Stimulated activated naive CD8-positive, alpha-beta T cell treated with anti-CD3 and anti-CD28 coated beads, Interleukin-15, Interleukin-2, amounts not matched to agents 100 U/mL and 50 U/mL, for 24 hours (primary cell): Measurements from ENCODE around the gene FAM20A.
"Not testable (repeated sequence)": the region's sequence is repeated elsewhere in the genome, so short reads cannot be mapped to it uniquely, and the experiment has no call there.

Source experiments
- ATAC-seq: fragments of 150-1000 bp; cut with Tn5 transposase; one replicate; pipeline ENCODE4 v1.10.0; 2021
- DNase-seq: peaks from one replicate; pipeline ENCODE4 v3.0.0; 2021

FAM20A gene

DNA sequence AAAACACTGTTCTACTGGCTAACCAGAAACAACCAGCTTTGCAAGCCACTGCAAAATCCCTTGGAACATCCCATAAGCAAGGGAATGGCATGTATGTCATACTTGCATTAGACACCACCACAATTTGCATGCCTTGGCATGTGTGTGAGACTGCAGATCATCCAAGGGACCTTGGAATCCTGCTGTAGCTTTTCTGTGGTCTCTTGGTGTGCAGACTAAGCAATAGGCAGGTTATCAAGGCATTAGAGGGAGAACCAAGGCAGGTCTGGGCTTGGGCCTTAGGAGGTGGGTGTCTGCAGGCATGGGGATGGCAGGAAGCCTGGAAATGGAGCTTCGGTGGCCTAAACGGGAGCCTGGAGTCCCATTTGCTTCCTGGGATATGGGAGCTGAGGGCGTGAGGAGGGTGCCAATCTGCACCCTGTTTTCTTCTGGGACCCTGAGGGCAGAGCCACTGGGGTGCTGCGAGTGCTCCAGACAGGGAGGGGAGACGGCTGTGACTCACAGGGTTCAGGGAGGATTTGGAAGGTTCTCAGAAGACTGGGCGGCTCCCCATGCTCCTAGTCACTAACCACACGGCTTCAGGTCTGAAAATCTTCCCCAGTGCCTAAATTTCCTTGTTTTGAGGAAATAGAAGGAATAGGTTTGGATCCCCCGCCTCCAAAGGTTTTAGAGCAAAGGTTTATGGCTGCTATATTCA is 36.6 kb downstream of the FAM20A start:
- no peak for DNase-seq
- no peak for ATAC-seq

DNA sequence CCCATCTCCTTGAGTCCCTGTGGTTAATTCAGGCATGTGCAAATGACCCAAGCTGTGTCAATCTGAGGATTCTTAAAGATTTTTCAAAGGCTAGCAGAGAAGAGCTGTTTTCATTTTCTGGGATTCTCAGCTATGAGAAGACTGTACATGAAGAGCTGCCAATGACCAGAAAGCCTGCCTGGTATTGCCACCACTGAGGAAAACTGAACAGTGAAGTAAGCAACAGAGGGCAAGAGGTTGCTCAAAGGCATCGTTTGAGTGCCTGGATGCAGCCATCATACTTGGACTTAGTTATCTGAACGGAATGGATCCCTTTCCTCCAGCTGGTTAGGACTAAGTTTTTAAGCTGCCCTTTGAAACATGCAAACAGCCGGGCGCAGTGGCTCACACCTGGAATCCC is 38.4 kb downstream of the FAM20A start:
- no peak for ATAC-seq
- no peak for DNase-seq

DNA sequence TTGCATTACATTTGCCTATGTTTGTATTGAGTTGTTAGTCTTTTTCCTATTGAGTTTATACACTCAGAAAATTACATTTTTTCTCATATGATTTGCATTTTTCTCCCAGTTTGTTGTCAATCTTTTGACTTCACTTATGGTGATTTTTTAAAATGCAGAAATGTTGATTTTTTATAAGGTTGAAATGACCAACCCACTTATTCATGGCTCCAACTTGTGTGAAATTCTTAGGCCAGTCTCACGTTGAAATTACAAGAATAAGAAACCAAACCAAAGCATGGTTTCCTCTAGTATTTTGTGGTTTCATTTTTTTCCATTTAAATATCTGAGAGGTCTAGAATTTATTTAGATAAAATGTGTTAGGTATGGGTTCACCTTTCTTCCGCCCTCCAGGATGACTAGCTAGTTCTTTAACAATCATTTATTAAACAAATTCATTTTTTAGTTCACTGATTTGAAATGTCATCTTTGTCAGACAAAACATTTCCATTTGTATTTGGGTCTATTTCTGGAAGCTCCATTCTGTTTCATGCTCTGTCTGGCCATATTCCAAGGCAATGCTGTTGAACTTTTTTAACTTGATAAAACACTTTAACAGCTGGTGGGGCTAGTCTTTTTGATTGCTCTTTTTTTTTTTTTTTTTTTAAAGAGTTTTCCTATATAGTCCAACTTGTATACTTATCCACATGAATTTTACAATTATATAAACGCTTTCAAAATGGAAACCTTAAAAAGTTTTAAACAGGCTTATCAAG is 40.0 kb downstream of the FAM20A start:
- ATAC-seq, result no peak
- no peak for DNase-seq

GRCh38 chr17:68559316-68559715 is 41.9 kb downstream of the FAM20A start:
- DNase-seq (no peak), ATAC-seq (no peak)

DNA sequence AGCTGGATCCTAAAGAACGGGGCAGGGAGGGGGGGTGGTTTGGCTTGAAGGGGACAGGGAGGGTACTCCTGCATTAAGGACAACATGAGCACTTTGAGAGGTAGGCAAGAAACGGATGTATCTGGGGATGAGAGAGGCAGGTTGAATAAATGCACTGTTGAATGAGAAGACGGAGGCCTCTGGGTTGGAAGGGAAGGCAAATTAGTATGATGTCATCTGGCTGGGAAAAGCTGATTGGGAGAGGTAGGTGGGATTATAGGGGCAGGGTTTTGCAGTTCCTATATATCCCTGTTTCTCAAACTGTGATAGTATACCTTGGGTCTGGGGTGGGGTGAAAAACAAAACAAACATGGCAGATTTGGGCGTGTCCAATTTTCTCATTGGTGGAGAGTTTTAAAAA is 44.6 kb downstream of the FAM20A start:
- ATAC-seq (no peak), DNase-seq (no peak)

DNA sequence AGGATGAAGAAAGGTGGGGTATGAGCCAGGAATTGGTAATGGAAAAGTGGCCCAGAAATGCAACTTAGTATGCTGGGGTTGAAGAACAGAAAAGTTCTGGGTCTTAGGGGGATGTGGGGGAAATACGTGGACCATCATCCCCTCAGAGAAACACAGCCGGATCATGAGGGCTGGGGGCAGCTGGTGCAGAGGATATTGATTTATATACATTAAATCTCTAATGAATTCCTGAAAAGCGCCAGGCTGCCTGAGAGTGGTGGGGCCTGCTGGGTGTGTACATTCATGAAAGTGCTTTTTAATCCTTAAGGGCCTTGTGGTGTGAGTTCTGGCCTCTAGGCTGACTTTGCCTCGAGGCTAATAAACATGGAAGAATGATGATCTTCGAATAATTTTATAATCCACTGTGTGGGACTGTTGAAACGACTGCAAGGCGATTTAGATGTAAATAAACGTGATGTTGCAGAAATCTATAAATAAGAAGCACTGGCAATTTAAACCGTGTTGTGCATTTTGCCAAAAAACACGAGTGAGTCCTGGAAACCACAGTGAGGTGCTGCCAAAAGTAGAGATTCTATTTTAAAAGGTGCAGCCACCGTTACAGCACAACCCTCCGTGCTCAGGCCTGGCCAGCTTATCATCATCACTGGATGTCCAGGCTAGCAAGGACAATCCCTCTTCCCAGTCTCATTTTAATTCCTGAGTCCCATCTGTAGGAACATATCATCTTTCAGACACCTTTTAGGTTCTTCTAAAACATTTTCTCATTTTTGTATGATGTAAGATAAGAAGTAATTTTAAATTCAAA is 56.9 kb downstream of the FAM20A start:
- DNase-seq, result no peak
- no peak for ATAC-seq

DNA sequence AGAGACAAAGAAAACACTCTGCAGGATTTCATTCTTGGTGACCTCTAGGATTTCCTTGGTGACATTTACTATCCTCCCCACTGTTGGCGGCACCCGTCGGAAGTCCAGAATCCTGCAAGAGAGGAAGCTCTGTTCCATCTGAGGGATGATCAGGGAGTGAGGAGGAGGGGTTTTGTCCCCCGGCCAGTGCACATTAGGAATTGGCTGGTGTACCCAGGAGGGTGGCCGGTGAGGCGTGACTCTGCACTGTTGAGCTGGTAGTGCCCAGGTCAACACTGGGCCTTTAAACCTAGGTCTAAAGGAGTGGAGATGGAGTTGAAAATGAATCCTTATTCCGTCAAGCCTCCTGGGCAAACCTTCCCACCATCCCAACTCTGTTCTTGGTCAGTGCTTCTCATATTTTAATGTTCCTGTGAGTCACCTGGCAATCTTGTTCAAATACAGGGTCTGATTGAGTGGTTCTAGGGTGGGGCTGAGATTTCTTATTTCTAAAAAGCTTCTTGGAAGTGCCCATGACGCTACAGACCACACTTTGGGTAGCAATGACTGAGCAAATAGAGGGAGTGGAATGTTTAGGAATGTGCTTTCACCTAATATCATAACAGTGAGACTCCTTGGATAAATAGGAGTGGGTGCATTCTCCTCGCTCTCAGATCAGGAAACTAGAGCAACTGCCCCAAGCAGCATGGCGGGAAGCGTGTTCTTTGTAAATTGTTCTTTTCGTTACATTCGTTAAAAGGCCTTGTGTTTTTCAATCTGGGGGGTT is 58.3 kb downstream of the FAM20A start:
- no peak for ATAC-seq
- no peak for DNase-seq

- ATAC-seq, result no peak
These were observed 59.4 kb downstream of the FAM20A start for GRCh38 chr17:68541816-68542215.

DNA sequence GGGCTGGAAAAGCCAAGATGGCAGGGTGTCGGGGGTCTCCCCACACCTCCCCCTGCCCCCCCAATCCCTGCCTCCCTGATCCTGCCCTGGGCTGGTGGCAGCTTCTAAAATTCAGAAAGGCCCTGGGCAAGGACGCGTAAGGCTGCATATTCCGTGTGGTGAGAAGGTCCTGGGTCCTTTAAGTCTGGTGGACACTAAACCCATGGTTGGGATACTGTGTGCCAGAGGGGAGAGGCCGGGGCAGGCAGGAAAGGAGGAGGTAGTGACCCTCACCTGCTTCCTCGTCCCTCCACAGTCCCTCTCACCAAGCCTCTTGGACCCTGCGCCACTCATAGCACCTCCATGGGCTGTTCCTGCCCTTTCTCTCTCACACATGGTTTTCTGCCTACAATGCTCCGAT is 60.2 kb downstream of the FAM20A start:
- no peak for DNase-seq
- ATAC-seq, result no peak

More at GRCh38 chr17:68541816-68542215, 59.4 kb downstream of the FAM20A start:
- DNase-seq, result no peak

GRCh38 chr17:68539548-68540467 is 61.4 kb downstream of the FAM20A start:
- no peak for DNase-seq
- ATAC-seq, result peak; percentile 12

GRCh38 chr17:68535922-68536321 is 65.2 kb downstream of the FAM20A start:
- DNase-seq, result no peak
- no peak for ATAC-seq

DNA sequence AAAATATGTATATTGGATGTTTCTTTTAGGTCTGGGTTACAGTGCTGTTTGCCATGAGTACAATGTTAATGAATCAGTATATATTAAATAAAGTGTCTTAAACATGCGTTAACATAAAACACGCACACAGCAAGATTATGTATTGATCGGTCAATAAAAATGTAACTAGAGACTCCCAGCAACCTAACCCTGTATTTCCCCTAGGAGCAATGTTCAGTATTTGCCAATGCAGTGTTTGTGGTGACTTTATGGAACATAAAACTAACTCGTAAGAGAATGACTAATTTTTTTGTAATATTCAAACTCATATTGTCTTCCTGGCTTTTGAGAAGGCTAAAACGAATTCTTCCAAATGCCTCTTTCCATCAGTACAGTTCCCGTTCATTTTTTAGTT is 66.5 kb downstream of the FAM20A start:
- no peak for DNase-seq
- ATAC-seq, result no peak

DNA sequence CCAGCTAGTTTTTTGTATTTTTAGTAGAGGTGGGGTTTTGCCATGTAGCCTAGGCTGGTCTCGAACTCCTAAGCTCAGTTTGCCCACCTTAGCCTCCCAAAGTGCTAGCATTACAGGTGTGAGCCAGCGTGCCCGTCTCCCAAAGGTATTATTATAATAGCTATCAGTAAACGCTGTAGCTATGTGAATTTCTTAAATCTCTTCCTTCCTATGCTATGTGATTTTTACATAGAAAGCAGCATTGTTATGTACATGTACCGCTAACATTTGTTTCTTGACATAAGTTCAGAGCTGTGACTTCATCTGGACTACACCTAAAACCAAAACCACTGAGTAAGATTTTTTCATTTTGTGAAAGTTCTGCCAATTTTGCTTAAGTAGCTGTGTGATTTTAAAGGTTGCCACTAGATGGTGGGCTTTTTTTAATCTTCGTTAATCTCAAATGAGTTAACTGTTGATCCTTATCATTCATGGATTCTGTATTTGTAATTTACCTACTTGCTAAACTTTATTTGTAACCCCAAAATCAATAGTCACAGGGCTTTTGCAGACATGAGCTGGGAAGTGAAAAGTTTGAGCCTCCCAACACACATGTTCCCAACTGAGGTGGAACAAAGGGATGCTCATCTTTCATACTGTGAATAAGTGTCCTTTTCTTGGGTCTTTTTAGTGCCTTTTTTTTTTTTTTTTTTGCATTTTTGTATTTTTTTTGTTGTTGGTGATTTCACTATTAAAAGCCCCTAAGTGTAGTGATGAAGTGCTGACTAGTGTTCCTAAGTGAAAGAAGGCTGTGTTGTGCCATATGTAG is 67.1 kb downstream of the FAM20A start:
- no peak for ATAC-seq

GRCh38 chr17:68532826-68533225 is 68.3 kb downstream of the FAM20A start:
- ATAC-seq (no peak), DNase-seq (no peak)

More for the DNA sequence above, 67.1 kb downstream of the FAM20A start:
- no peak for DNase-seq

- ATAC-seq (no peak), DNase-seq (no peak)
These were observed 69.9 kb downstream of the FAM20A start for GRCh38 chr17:68531252-68531651.

GRCh38 chr17:68527314-68527713 is 73.9 kb downstream of the FAM20A start:
- DNase-seq, result no peak
- no peak for ATAC-seq

- no peak for ATAC-seq
- no peak for DNase-seq
These were observed 74.6 kb downstream of the FAM20A start for GRCh38 chr17:68526548-68526947.

DNA sequence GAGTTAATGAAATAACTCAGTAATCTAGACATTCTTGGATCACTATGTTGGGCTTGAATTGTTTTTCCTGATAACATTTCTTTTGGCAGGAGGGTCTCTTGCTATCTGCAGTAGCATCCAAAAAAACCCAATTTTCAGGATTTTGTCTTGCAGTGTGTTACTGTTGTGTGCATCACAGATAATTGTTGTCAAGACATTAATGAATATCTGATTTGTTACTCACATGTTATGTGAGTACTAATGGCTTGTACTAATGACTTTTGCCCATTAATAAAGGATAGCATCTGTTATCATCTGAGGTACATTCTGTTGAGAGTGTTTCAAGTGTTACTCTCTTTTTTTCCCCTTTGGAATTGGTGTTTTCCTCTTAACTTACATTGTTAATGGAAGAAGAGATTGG is 78.9 kb downstream of the FAM20A start:
- no peak for ATAC-seq
- DNase-seq, result no peak

DNA sequence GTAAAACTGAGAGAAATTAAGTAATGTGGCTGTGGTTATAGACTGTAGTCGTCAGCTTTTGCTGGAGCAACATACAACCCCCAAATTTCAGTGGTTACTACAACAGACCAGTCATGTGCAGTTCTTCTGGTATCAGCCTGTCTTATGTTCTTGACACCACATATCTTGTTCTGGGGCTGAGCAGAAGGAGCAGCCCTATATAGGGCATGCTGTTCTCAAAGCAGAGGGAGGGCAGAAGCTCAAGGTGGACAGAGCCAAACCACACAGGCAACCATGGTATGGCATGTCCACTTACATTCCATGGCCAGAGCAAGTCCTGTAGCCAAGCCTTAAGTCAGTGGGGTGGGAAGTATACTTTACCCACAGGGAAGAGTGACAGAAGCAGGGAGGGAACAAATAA is 81.3 kb downstream of the FAM20A start:
- DNase-seq (no peak), ATAC-seq (no peak)

DNA sequence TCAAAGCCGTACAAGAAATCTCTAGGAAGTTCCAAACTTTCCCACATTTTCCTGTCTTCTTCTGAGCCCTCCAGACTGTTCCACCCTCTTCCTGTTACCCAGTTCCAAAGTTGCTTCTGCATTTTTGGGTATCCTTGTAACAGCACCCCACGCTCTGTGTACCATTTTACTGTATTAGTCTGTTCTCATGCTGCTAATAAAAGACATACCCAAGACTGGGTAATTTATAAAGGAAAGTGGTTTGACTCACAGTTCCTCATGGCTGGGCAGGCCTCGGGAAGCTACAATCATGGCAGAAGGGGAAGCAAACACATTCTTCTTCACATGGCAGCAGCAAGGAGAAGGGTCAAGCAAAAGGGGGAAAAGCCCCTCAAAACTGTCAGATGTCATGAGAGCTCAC is 82.1 kb downstream of the FAM20A start:
- not testable (repeated sequence) for DNase-seq, ATAC-seq
